OCI-LY1 (cell line): Measurements from ENCODE around the gene FAM221B.

ENCODE experiments used
- CTCF ChIP-seq: fragments of 200-600 bp; sonication (generic), shearing (Covaris generic); IDR thresholded peaks from 2 replicates; pipeline ENCODE4 v1.5.1; 2017; ENCODE audit warnings: mild to moderate bottlenecking, antibody characterized with exemption, low read length, moderate library complexity, mixed read lengths
- EZH2 ChIP-seq: fragments of 200-600 bp; sonication (generic), shearing (Covaris generic); IDR thresholded peaks from 2 replicates; pipeline ENCODE4 v1.8.0; 2017; ENCODE audit warnings: borderline replicate concordance, mixed run types, mild to moderate bottlenecking, antibody characterized with exemption, low read length, moderate library complexity, mixed read lengths

GRCh38 chr9:35800530-35800929, 28.0 kb downstream of the FAM221B start:
- TF ChIP-seq CTCF (no peak), EZH2 (no peak)
